HG02571 (cell line): ENCODE results near the gene RNASEH2B.

ENCODE experiments used
- ATAC-seq: cut with Tn5 transposase; IDR thresholded peaks from one replicate; pipeline ENCODE4 v1.9.1; 2021; ENCODE audit warnings: mild to moderate bottlenecking, moderate library complexity; ENCODE audit not compliant: unreplicated experiment

RNASEH2B gene

GRCh38 chr13:50905256-50905655 is 4.3 kb upstream of the RNASEH2B start:
- no peak for ATAC-seq

- no peak for ATAC-seq
These were observed 1.8 kb upstream of the RNASEH2B start for GRCh38 chr13:50907781-50908180.

- no peak for ATAC-seq
These were observed 1.2 kb upstream of the RNASEH2B start for GRCh38 chr13:50908371-50908770.

- peak; percentile 5 for ATAC-seq
These were observed 854 bp downstream of the RNASEH2B start for GRCh38 chr13:50910485-50910805.

GRCh38 chr13:50911081-50911631 is 1.6 kb downstream of the RNASEH2B start:
- ATAC-seq = no peak

- peak; percentile 46 for ATAC-seq
These were observed 2.6 kb downstream of the RNASEH2B start for GRCh38 chr13:50911937-50912795.

- no peak for ATAC-seq
These were observed 3.3 kb downstream of the RNASEH2B start for GRCh38 chr13:50912851-50913250.

GRCh38 chr13:50914176-50914700 is 4.6 kb downstream of the RNASEH2B start:
- no peak for ATAC-seq

GRCh38 chr13:50914848-50915247 is 5.3 kb downstream of the RNASEH2B start:
- ATAC-seq = no peak

GRCh38 chr13:50915565-50915964 is 6.0 kb downstream of the RNASEH2B start:
- no peak for ATAC-seq

- no peak for ATAC-seq
These were observed 7.2 kb downstream of the RNASEH2B start for GRCh38 chr13:50916701-50917184.

GRCh38 chr13:50917572-50917971 is 8.0 kb downstream of the RNASEH2B start:
- no peak for ATAC-seq

- no peak for ATAC-seq
These were observed 9.0 kb downstream of the RNASEH2B start for GRCh38 chr13:50918567-50918966.

GRCh38 chr13:50919277-50919676 is 9.7 kb downstream of the RNASEH2B start:
- ATAC-seq = no peak

- ATAC-seq = no peak
These were observed 12.1 kb downstream of the RNASEH2B start for GRCh38 chr13:50921706-50922105.

GRCh38 chr13:50923272-50923671 is 13.7 kb downstream of the RNASEH2B start:
- no peak for ATAC-seq

GRCh38 chr13:50924025-50924424 is 14.4 kb downstream of the RNASEH2B start:
- no peak for ATAC-seq

- ATAC-seq = no peak
These were observed 18.1 kb downstream of the RNASEH2B start for GRCh38 chr13:50927701-50928100.

- no peak for ATAC-seq
These were observed 18.5 kb downstream of the RNASEH2B start for GRCh38 chr13:50928102-50928501.

- no peak for ATAC-seq
These were observed 19.3 kb downstream of the RNASEH2B start for GRCh38 chr13:50928659-50929462.

GRCh38 chr13:50932091-50932490 is 22.5 kb downstream of the RNASEH2B start:
- no peak for ATAC-seq
